HCT116 (cell line): ENCODE results near the gene KRTAP4-3.

Experiments
- CTCF ChIP-seq, 3 experiments: fragments of 200-600 bp in 1 of 3; sonication (generic) in 1 of 3; IDR thresholded peaks in 2 of 3; conservative IDR thresholded peaks in 1 of 3; 2 replicates each; pipeline ENCODE4 v1.5.1; 2012 to 2017; ENCODE audit warnings: low read depth in 2 of 3, low read length in 2 of 3, antibody characterized with exemption in 1 of 3, borderline replicate concordance in 1 of 3, control low read depth in 1 of 3, mild to moderate bottlenecking in 1 of 3, mixed read lengths in 1 of 3, mixed run types in 1 of 3, moderate library complexity in 1 of 3; ENCODE audit not compliant: insufficient read depth in 1 of 3
- EZH2 ChIP-seq: fragments of 200-600 bp; sonication (generic); IDR thresholded peaks from 2 replicates; pipeline ENCODE4 v1.6.1; 2017; ENCODE audit warnings: antibody characterized with exemption, mixed run types
- JUND ChIP-seq: IDR thresholded peaks from 2 replicates; pipeline ENCODE4 v1.6.1; 2012
- POLR2A ChIP-seq: IDR thresholded peaks from 2 replicates; pipeline ENCODE4 v1.7.0; 2011; ENCODE audit warnings: borderline replicate concordance; ENCODE audit not compliant: insufficient read depth, insufficient read length; ENCODE audit errors: extremely low read depth
- RAD21 ChIP-seq: IDR thresholded peaks from 2 replicates; pipeline ENCODE4 v1.6.1; 2012; ENCODE audit warnings: low read depth, mild to moderate bottlenecking
- SIN3A ChIP-seq: IDR thresholded peaks from 2 replicates; pipeline ENCODE4 v1.6.1; 2012; ENCODE audit warnings: low read depth
- SRF ChIP-seq: IDR thresholded peaks from 2 replicates; pipeline ENCODE4 v1.6.1; 2012; ENCODE audit warnings: low read depth
- TCF7L2 ChIP-seq: IDR thresholded peaks from 2 replicates; pipeline ENCODE4 v1.7.0; 2011; ENCODE audit warnings: borderline replicate concordance, inconsistent platforms; ENCODE audit not compliant: insufficient read depth, insufficient read length; ENCODE audit errors: extremely low read depth
- YY1 ChIP-seq: IDR thresholded peaks from 2 replicates; pipeline ENCODE4 v1.6.1; 2011; ENCODE audit warnings: low read length, low read depth, moderate library complexity, mild to moderate bottlenecking; ENCODE audit not compliant: insufficient replicate concordance; ENCODE audit errors: extremely low read depth
- TF ChIP-seq, protein P1 (sequence below): IDR thresholded peaks from 2 replicates; pipeline ENCODE4 v1.6.1; 2012

GRCh38 chr17:41150026-41150425 lies 18.0 kb downstream of the KRTAP4-3 start:
- TF ChIP-seq EZH2, result no peak
- TF ChIP-seq TCF7L2, result no peak
- TF ChIP-seq JUND, result no peak
- TF ChIP-seq, protein P1, sequence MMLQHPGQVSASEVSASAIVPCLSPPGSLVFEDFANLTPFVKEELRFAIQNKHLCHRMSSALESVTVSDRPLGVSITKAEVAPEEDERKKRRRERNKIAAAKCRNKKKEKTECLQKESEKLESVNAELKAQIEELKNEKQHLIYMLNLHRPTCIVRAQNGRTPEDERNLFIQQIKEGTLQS, result no peak
- TF ChIP-seq RAD21, result no peak
- no peak for TF ChIP-seq POLR2A
- no peak for TF ChIP-seq SRF
- TF ChIP-seq CTCF (IDR thresholded peaks at IDR 0.05 in 2 of 3, conservative IDR thresholded peaks at IDR 0.05 in 1 of 3; ENCODE audit: borderline replicate concordance in 1 of 3, insufficient read depth in 1 of 3, low read depth in 2 of 3, low read length in 2 of 3), result no peak
- TF ChIP-seq SIN3A, result no peak
- no peak for TF ChIP-seq YY1
